Left ventricle myocardium superior (tissue), 1 donor: ENCODE data around the gene FOXN1. TPM values are rescaled to one million over a fixed set of nuclear protein-coding genes. Genes with fewer than 3 reads are reported as not detected.
"Not testable (repeated sequence)": the region's sequence is repeated elsewhere in the genome, so short reads cannot be mapped to it uniquely, and the experiment has no call there.

ENCODE experiments used
- ATAC-seq: fragments of 200-7000 bp; cut with Tn5 transposase; one replicate; pipeline ENCODE4 v1.9.1; 2020; ENCODE audit warnings: mild to moderate bottlenecking, moderate library complexity
- DNase-seq: peaks from one replicate; pipeline ENCODE4 v3.0.0-alpha.2; 2020
- intact Hi-C: fragments of 100-400 bp; cut with micrococcal nuclease; formaldehyde crosslinking; loops from one replicate; pipeline ENCODE4 v1.11.0; 2022
- total RNA-seq: library from RNA; stranded (reverse); fragmentation: NEBNext Ultra II Directional; extraction: Animal tissue kit (Norgen Biotek cat#: 25700); gene quantifications from one replicate; pipeline ENCODE4 v1.2.1, GENCODE V29; 2021
- donor health status: DM: no; HTN: yes; CAD: no; lungs with severe emphysema.

The FOXN1 gene
- total RNA-seq, 1 donor from 2014 or later = not detected

GRCh38 chr17:28518132-28518531 is 12.0 kb downstream of the FOXN1 start:
- DNase-seq (no peak), ATAC-seq (no peak)
- intact Hi-C loops = no loop called here

DNA sequence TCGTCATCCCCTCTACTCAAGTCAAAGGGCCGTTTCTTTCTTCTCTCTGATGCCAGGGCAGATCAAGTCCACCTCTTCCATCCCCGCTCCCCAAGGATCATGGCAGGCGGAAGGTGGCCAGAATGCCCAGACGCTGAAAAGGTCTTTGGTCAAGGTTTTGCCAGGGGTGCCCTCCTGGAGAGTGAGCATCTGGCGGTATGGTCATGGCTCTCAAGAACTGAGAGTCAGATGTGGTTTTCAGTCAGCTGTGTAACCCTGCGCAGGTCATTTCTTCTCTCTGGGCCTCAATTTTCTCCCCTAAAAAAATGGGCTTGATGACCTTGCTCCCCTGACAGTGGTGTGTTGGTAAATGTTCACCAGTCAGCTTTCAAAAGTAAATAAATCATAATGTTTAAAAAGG is 12.4 kb downstream of the FOXN1 start:
- no peak for ATAC-seq
- intact Hi-C loops = no loop called here

GRCh38 chr17:28519236-28519635 is 13.1 kb downstream of the FOXN1 start:
- intact Hi-C loops = no loop called here
- ATAC-seq (no peak), DNase-seq (no peak)

More for the DNA sequence above, 12.4 kb downstream of the FOXN1 start:
- DNase-seq = no peak

GRCh38 chr17:28520687-28521086 is 14.5 kb downstream of the FOXN1 start:
- intact Hi-C loops = no loop called here
- no peak for DNase-seq

DNA sequence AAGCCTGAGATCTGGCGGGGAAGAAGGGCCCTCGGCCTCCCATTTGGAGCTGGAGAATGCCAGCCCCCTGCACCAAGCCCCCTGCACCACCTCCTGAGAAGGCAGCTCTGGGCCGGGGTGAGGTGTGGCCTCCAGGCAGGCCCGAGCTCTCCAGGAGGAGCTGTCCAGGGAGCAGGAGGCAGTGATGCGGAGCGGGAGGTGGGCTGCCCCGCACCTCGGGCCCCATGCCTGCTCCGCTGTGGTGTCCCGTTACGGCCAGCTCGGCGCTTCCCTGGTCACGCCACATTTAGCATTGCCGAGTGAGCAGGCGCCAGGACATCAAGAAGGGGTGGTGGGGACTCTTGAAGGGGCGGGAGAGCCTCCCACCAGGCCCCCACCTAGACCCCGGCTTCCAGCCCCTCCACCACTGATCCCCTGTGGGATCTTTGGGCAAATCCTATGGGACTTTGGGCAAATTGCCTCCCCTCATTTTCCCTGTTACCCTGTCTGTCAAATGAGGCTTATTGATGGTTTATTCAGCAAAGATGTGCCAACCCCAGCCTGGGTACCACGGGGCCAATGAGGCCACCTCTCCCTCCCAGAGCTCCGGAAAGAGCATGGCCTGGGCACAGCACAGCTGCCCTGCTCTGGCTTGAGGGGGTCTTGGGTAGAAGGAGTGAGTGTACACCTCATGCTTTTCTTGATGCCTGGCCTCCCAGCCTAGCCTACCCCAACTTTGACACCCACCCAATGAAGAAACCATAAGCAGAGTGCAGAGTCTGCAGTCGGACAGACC is 15.3 kb downstream of the FOXN1 start:
- no peak for ATAC-seq
- intact Hi-C loops = no loop called here
- no peak for DNase-seq

More at GRCh38 chr17:28520687-28521086, 14.5 kb downstream of the FOXN1 start:
- ATAC-seq = no peak

DNA sequence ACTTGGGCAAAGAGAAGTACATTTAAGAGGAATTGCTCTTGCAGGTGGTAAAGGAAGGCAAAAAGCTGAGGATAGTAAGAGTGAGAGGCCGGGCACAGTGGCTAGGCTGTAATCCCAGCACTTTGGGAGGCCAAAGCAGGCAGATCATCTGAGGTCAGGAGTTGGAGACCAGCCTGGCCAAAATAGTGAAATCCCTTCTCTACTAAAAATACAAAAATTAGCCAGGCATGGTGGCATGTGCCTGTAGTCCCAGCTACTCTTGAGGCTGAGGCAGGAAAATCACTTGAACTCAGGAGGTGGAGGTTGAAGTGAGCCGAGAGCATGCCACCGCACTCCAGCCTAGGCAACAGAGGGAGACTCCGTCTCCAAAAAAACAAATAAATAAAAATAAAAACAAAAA is 16.1 kb downstream of the FOXN1 start:
- ATAC-seq, intact Hi-C loops, DNase-seq: not testable (repeated sequence)

- ATAC-seq (no peak), DNase-seq (no peak)
- intact Hi-C loops = no loop called here
Measured at GRCh38 chr17:28523186-28523585, 17.0 kb downstream of the FOXN1 start.

- DNase-seq (no peak), ATAC-seq (no peak)
- intact Hi-C loops = no loop called here
Measured at GRCh38 chr17:28523876-28524275, 17.7 kb downstream of the FOXN1 start.

DNA sequence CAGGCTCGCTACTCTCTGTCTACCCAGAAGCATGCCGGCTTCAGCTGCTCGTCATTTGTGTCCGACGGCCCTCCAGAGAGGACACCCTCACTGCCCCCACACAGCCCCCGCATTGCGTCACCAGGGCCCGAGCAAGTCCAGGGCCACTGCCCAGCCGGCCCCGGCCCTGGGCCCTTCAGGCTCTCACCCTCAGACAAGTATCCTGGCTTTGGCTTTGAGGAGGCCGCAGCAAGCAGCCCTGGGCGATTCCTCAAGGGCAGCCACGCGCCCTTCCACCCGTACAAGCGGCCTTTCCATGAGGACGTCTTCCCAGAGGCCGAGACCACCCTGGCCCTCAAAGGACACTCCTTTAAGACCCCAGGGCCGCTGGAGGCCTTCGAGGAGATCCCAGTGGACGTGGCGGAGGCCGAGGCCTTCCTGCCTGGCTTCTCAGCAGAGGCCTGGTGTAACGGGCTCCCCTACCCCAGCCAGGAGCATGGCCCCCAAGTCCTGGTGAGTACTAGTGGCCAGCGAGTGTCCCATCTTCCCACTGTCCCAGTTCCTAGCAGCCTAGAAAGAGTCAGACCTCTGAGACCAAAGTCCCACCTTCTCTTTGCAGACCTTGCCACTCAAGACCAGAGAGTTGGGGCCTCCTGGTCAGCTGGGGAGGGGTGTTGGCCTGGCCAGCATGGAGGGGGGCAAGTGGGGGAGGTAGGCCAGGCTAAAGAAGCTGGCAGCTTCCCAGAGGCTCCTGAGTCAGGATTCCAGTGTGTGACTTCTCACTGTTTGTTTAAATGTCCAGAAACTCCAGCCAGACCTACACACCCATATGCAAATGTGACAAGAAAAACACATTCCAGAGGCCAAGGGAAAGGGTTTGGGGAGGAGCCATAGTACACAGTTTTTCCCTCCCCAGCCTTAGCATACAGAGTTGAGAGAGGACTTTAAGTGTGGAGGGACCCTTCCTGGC is 18.6 kb downstream of the FOXN1 start:
- DNase-seq (no peak), ATAC-seq (no peak)
- intact Hi-C loops = no loop called here

- ATAC-seq (no peak), DNase-seq (no peak)
- intact Hi-C loops = no loop called here
Measured at GRCh38 chr17:28526381-28526780, 20.2 kb downstream of the FOXN1 start.

DNA sequence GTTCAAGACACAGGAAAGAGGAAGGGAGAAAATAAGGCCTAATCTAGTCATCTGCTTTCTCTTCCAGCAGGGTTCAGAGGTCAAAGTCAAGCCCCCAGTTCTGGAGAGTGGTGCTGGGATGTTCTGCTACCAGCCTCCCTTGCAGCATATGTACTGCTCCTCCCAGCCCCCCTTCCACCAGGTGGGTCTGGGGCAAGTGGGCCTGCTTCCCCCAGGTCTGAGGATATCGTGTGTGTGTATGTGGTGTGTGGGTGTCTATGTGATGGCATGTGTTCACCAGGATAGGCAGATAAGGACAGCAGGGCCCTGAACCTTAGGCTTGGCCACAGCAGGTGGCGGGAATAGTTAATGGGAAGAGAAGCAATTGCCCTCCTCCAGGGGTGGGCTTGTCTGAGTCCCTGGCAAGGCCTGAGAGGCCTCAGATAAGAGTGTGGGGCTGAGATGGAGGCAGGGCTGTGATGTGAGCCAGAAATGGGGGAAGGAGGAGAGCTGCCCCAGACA is 21.1 kb downstream of the FOXN1 start:
- intact Hi-C loops = no loop called here
- DNase-seq = no peak
- no peak for ATAC-seq

GRCh38 chr17:28527859-28528258 is 21.7 kb downstream of the FOXN1 start:
- ATAC-seq (no peak), DNase-seq (no peak)
- intact Hi-C loops = no loop called here

- DNase-seq (no peak), ATAC-seq (no peak)
Measured at GRCh38 chr17:28528327-28529012, 22.3 kb downstream of the FOXN1 start.

GRCh38 chr17:28529013-28529400 is 22.9 kb downstream of the FOXN1 start:
- ATAC-seq = no peak
- DNase-seq = no peak

More at GRCh38 chr17:28528327-28529012, 22.3 kb downstream of the FOXN1 start:
- intact Hi-C loops = no loop called here

DNA sequence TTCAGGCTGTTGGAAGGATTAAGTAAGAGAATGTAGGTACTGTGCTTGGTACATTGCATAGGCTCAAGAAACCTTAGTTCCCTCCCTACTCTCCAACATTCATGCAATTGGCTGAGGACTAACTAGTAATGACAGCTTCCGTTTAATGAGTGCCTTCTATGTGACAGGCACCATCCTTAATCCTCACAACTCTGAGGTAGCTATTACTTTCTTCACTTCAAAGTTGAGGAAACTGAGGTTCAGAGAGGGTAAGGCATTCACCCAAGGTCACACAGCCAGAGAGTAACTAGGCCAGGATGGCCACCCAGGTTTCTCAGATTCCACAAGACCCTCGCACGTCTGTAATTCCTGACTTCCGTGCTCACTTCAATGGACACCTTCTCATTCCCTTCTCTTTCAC is 24.1 kb downstream of the FOXN1 start:
- intact Hi-C loops = no loop called here
- DNase-seq (no peak), ATAC-seq (no peak)

More at GRCh38 chr17:28529013-28529400, 22.9 kb downstream of the FOXN1 start:
- intact Hi-C loops = no loop called here

- ATAC-seq (no peak), DNase-seq (no peak)
- intact Hi-C loops = no loop called here
Measured at GRCh38 chr17:28530926-28531325, 24.8 kb downstream of the FOXN1 start.

- intact Hi-C loops = no loop called here
- DNase-seq (no peak), ATAC-seq (no peak)
Measured at GRCh38 chr17:28532050-28532960, 26.2 kb downstream of the FOXN1 start.

GRCh38 chr17:28533091-28533807 is 27.1 kb downstream of the FOXN1 start:
- no peak for DNase-seq
- intact Hi-C loops = no loop called here
- no peak for ATAC-seq
